BLaER1 (cell line): Measurements from ENCODE around the gene ARL8A.
"Not testable (repeated sequence)": the region's sequence is repeated elsewhere in the genome, so short reads cannot be mapped to it uniquely, and the experiment has no call there.

Source experiments
- H3K27ac ChIP-seq: shearing (Covaris generic); formaldehyde crosslinking; 2 replicates; pipeline ENCODE4 v1.8.1; 2022
- H3K27me3 ChIP-seq: shearing (Covaris generic); formaldehyde crosslinking; 2 replicates; pipeline ENCODE4 v1.8.1; 2022
- H3K36me3 ChIP-seq: shearing (Covaris generic); formaldehyde crosslinking; 2 replicates; pipeline ENCODE4 v1.8.1; 2022
- H3K4me1 ChIP-seq: shearing (Covaris generic); formaldehyde crosslinking; 2 replicates; pipeline ENCODE4 v1.8.1; 2022
- H3K4me2 ChIP-seq: shearing (Covaris generic); formaldehyde crosslinking; 2 replicates; pipeline ENCODE4 v1.8.1; 2022
- H3K4me3 ChIP-seq: shearing (Covaris generic); formaldehyde crosslinking; 2 replicates; pipeline ENCODE4 v1.8.1; 2022
- H3K9ac ChIP-seq: shearing (Covaris generic); formaldehyde crosslinking; 2 replicates; pipeline ENCODE4 v1.8.1; 2022
- H3K9me3 ChIP-seq: shearing (Covaris generic); formaldehyde crosslinking; 2 replicates; pipeline ENCODE4 v1.8.1; 2022
- H4K20me1 ChIP-seq: shearing (Covaris generic); formaldehyde crosslinking; 2 replicates; pipeline ENCODE4 v1.8.1; 2022
- Cebpa-rat ChIP-seq: shearing (Covaris generic); IDR thresholded peaks from 2 replicates; pipeline ENCODE4 v1.8.1; 2022

The ARL8A gene

GRCh38 chr1:202187041-202187671 lies 42.6 kb upstream of the ARL8A start:
- no peak overlapping the region for H3K4me3 ChIP-seq
- H3K36me3 ChIP-seq, result no peaks in the 10 kb centered on the region
- H3K4me1 ChIP-seq, result peaks cover 8% of the 10 kb centered on the region; the same call in 1 of the 2 replicates
- no peak overlapping the region for H3K4me2 ChIP-seq
- H3K9ac ChIP-seq, result 0 out of 2 replicates have a peak overlapping the region, but pooled peaks have one; percentile 15
- TF ChIP-seq Cebpa-rat, result no peak
- H3K9me3 ChIP-seq, result no peaks in the 10 kb centered on the region
- H4K20me1 ChIP-seq, result no peaks in the 10 kb centered on the region
- H3K27me3 ChIP-seq, result no peaks in the 10 kb centered on the region
- H3K27ac ChIP-seq, result no peak overlapping the region

- H3K9ac ChIP-seq, result no peak overlapping the region
These were observed 41.8 kb upstream of the ARL8A start for GRCh38 chr1:202186327-202186726.

GRCh38 chr1:202184750-202185460 lies 40.4 kb upstream of the ARL8A start:
- 0 out of 2 replicates have a peak, but pooled peaks cover 8% of the 10 kb centered on the region for H3K4me1 ChIP-seq
- H3K4me2 ChIP-seq, result peak overlapping the region; percentile 24; the same call in 1 of the 2 replicates
- no peak overlapping the region for H3K27ac ChIP-seq
- no peaks in the 10 kb centered on the region for H3K36me3 ChIP-seq
- H4K20me1 ChIP-seq, result no peaks in the 10 kb centered on the region
- no peaks in the 10 kb centered on the region for H3K9me3 ChIP-seq
- H3K27me3 ChIP-seq, result 0 out of 2 replicates have a peak, but pooled peaks cover 2% of the 10 kb centered on the region
- no peak overlapping the region for H3K4me3 ChIP-seq
- H3K9ac ChIP-seq, result no peak overlapping the region
- no peak for TF ChIP-seq Cebpa-rat

More at GRCh38 chr1:202186327-202186726, 41.8 kb upstream of the ARL8A start:
- no peak for TF ChIP-seq Cebpa-rat
- H3K4me1 ChIP-seq, result 0 out of 2 replicates have a peak, but pooled peaks cover 8% of the 10 kb centered on the region
- H3K27me3 ChIP-seq, result 0 out of 2 replicates have a peak, but pooled peaks cover 1% of the 10 kb centered on the region
- H3K36me3 ChIP-seq, result no peaks in the 10 kb centered on the region
- no peak overlapping the region for H3K27ac ChIP-seq
- no peak overlapping the region for H3K4me2 ChIP-seq
- no peaks in the 10 kb centered on the region for H4K20me1 ChIP-seq
- H3K4me3 ChIP-seq, result no peak overlapping the region
- H3K9me3 ChIP-seq, result no peaks in the 10 kb centered on the region

GRCh38 chr1:202182040-202182877 lies 37.7 kb upstream of the ARL8A start:
- no peak overlapping the region for H3K4me2 ChIP-seq
- 0 out of 2 replicates have a peak, but pooled peaks cover 2% of the 10 kb centered on the region for H3K27me3 ChIP-seq
- H3K27ac ChIP-seq, result no peak overlapping the region
- no peaks in the 10 kb centered on the region for H3K4me1 ChIP-seq
- H3K4me3 ChIP-seq, result no peak overlapping the region
- H3K9me3 ChIP-seq, result no peaks in the 10 kb centered on the region
- H3K9ac ChIP-seq, result no peak overlapping the region
- TF ChIP-seq Cebpa-rat, result no peak
- H4K20me1 ChIP-seq, result no peaks in the 10 kb centered on the region
- no peaks in the 10 kb centered on the region for H3K36me3 ChIP-seq

- no peaks in the 10 kb centered on the region for H3K36me3 ChIP-seq
- no peaks in the 10 kb centered on the region for H3K9me3 ChIP-seq
- no peak overlapping the region for H3K4me3 ChIP-seq
- 0 out of 2 replicates have a peak, but pooled peaks cover 2% of the 10 kb centered on the region for H3K27me3 ChIP-seq
- H3K27ac ChIP-seq, result no peak overlapping the region
- no peaks in the 10 kb centered on the region for H4K20me1 ChIP-seq
- no peak overlapping the region for H3K9ac ChIP-seq
- no peaks in the 10 kb centered on the region for H3K4me1 ChIP-seq
- H3K4me2 ChIP-seq, result no peak overlapping the region
- TF ChIP-seq Cebpa-rat, result no peak
These were observed 37.0 kb upstream of the ARL8A start for GRCh38 chr1:202181586-202181985.

- not testable (repeated sequence) for H3K9ac ChIP-seq, H3K27ac ChIP-seq, H3K4me2 ChIP-seq, H3K4me3 ChIP-seq, H4K20me1 ChIP-seq, H3K4me1 ChIP-seq, H3K36me3 ChIP-seq, H3K9me3 ChIP-seq, H3K27me3 ChIP-seq
These were observed 36.2 kb upstream of the ARL8A start for GRCh38 chr1:202180751-202181139.

GRCh38 chr1:202179828-202180750 lies 35.6 kb upstream of the ARL8A start:
- Histone ChIP-seq H3K4me1 (no peaks in the 10 kb centered on the region), H3K4me3 (no peak overlapping the region), H3K27ac (no peak overlapping the region), H3K27me3 (0 out of 2 replicates have a peak, but pooled peaks cover 2% of the 10 kb centered on the region), H3K36me3 (no peaks in the 10 kb centered on the region), H3K4me2 (no peak overlapping the region), H3K9ac (no peak overlapping the region), H3K9me3 (no peaks in the 10 kb centered on the region), H4K20me1 (no peaks in the 10 kb centered on the region)
- TF ChIP-seq Cebpa-rat, result no peak

- Histone ChIP-seq H3K27ac (no peak overlapping the region), H3K9ac (no peak overlapping the region)
- TF ChIP-seq Cebpa-rat, result no peak
These were observed 32.7 kb upstream of the ARL8A start for GRCh38 chr1:202176949-202177927.

More at GRCh38 chr1:202176949-202177927, 32.7 kb upstream of the ARL8A start:
- no peaks in the 10 kb centered on the region for H4K20me1 ChIP-seq
- 0 out of 2 replicates have a peak, but pooled peaks cover 2% of the 10 kb centered on the region for H3K27me3 ChIP-seq
- H3K9me3 ChIP-seq, result no peaks in the 10 kb centered on the region
- peaks cover 10% of the 10 kb centered on the region for H3K4me1 ChIP-seq
- no peak overlapping the region for H3K4me2 ChIP-seq
- H3K4me3 ChIP-seq, result no peak overlapping the region
- no peaks in the 10 kb centered on the region for H3K36me3 ChIP-seq
